Measurements from ENCODE around the gene PRLR. TPM values are rescaled to one million over a fixed set of nuclear protein-coding genes. Genes with fewer than 3 reads are reported as not detected.

Gene PRLR
- total and polyA plus RNA-seq, 2 of the 13 experiments (the other 11 are each of a cell fraction or from before 2014, with no cell fraction given), result 12.2 to 13.3 TPM

GRCh38 chr5:35024911-35025510 is 205.3 kb downstream of the PRLR start:
- intact Hi-C loops (cut with micrococcal nuclease; ENCODE audit: unreplicated experiment), result loop anchor here (10.0 kb wide), 1 partner anchor 300 kb away; no protein-coding TSS in a partner anchor
- no peaks in the 10 kb centered on the region for H3K79me2 ChIP-seq (ENCODE audit: insufficient read depth, low read length)
- DNase-seq (ENCODE audit: low spot score) (no peak), FAIRE-seq (no peak), ATAC-seq (no peak)
- H3K9me3 ChIP-seq (ENCODE audit: low read length), result no peaks in the 10 kb centered on the region
- H3K9ac ChIP-seq (ENCODE audit: insufficient read depth, low read depth, low read length), result no peak overlapping the region
- ChIA-PET POLR2A (no interaction called here), CTCF (ENCODE audit: low intra/inter-chr PET ratio, low total read pairs) (no interaction called here)
- BruUV-seq (replicated peaks), result no TSS peak
- H3K4me3 ChIP-seq (replicated peaks in 1 of 3; ENCODE audit: insufficient read depth in 1 of 3, low read depth in 2 of 3, low read length in 3 of 3), result no peak overlapping the region
- no peak for TF ChIP-seq MED13 (CRISPR knock-in tag; IDR thresholded peaks at IDR 0.05)
- no peak for TF ChIP-seq RBM39 (IDR thresholded peaks at IDR 0.05; ENCODE audit: low read depth, low read length, poor library complexity, severe bottlenecking)
- no peak for TF ChIP-seq ZSCAN20 (CRISPR knock-in tag; IDR thresholded peaks at IDR 0.05; ENCODE audit: borderline replicate concordance)
- TF ChIP-seq CAMTA2 (CRISPR knock-in tag; IDR thresholded peaks at IDR 0.05; ENCODE audit: borderline replicate concordance), result no peak
- TF ChIP-seq, protein P1, sequence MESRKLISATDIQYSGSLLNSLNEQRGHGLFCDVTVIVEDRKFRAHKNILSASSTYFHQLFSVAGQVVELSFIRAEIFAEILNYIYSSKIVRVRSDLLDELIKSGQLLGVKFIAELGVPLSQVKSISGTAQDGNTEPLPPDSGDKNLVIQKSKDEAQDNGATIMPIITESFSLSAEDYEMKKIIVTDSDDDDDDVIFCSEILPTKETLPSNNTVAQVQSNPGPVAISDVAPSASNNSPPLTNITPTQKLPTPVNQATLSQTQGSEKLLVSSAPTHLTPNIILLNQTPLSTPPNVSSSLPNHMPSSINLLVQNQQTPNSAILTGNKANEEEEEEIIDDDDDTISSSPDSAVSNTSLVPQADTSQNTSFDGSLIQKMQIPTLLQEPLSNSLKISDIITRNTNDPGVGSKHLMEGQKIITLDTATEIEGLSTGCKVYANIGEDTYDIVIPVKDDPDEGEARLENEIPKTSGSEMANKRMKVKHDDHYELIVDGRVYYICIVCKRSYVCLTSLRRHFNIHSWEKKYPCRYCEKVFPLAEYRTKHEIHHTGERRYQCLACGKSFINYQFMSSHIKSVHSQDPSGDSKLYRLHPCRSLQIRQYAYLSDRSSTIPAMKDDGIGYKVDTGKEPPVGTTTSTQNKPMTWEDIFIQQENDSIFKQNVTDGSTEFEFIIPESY (CRISPR knock-in tag; IDR thresholded peaks at IDR 0.05), result no peak
- no peak for TF ChIP-seq CREM (IDR thresholded peaks at IDR 0.05)
- no peak for TF ChIP-seq CREM (CRISPR knock-in tag; IDR thresholded peaks at IDR 0.05)
- no peak for TF ChIP-seq MZF1 (CRISPR knock-in tag; IDR thresholded peaks at IDR 0.05; ENCODE audit: borderline replicate concordance)
- no peak for TF ChIP-seq ZNF468 (CRISPR knock-in tag; IDR thresholded peaks at IDR 0.05)
- 75% methylated on average over 10 of the region's 10 CpGs for WGBS (ENCODE audit: low lambda C conversion rate)
- no peak overlapping the region for H3K4me2 ChIP-seq (ENCODE audit: low read depth, low read length)
- H3K36me3 ChIP-seq (replicated peaks in 1 of 2; ENCODE audit: control insufficient read depth in 1 of 2, insufficient read depth in 2 of 2, low read length in 2 of 2), result no peaks in the 10 kb centered on the region
- H2AFZ ChIP-seq (ENCODE audit: low read length), result no peak overlapping the region
- H3K27me3 ChIP-seq (ENCODE audit: control insufficient read depth in 1 of 2, insufficient read depth in 2 of 2, low read length in 2 of 2), result no peaks in the 10 kb centered on the region; a peak in 1 of 5 replicates
- peaks cover 34% of the 10 kb centered on the region for H3K4me1 ChIP-seq (ENCODE audit: insufficient read depth, low read length)
- H4K20me1 ChIP-seq (ENCODE audit: insufficient read depth, low read length), result no peaks in the 10 kb centered on the region
- in situ Hi-C loops (cut with HindIII; ENCODE audit: extremely low pct_ligation_motif_present, low pct_unique_long_range_greater_than_20kb), result no loop called here
- no peak overlapping the region for H3K27ac ChIP-seq (ENCODE audit: extremely low read length, insufficient read depth, low read length)
